GM18858 (cell line): ENCODE measurements around the gene HSPBP1.

Experiments
- ATAC-seq: cut with Tn5 transposase; IDR thresholded peaks from one replicate; pipeline ENCODE4 v1.9.1; 2021; ENCODE audit not compliant: unreplicated experiment

HSPBP1 gene

GRCh38 chr19:55305491-55305890 lies 25.6 kb upstream of the HSPBP1 start:
- no peak for ATAC-seq

- ATAC-seq, result no peak
These were observed 25.1 kb upstream of the HSPBP1 start for GRCh38 chr19:55304980-55305379.

GRCh38 chr19:55304279-55304978 lies 24.5 kb upstream of the HSPBP1 start:
- no peak for ATAC-seq

GRCh38 chr19:55303477-55303876 lies 23.6 kb upstream of the HSPBP1 start:
- no peak for ATAC-seq

- no peak for ATAC-seq
These were observed 22.4 kb upstream of the HSPBP1 start for GRCh38 chr19:55302318-55302703.

GRCh38 chr19:55301459-55302317 lies 21.8 kb upstream of the HSPBP1 start:
- ATAC-seq, result peak; percentile 55

- no peak for ATAC-seq
These were observed 21.1 kb upstream of the HSPBP1 start for GRCh38 chr19:55300886-55301458.

GRCh38 chr19:55299991-55300390 lies 20.1 kb upstream of the HSPBP1 start:
- ATAC-seq, result no peak

- no peak for ATAC-seq
These were observed 17.4 kb upstream of the HSPBP1 start for GRCh38 chr19:55297267-55297666.

GRCh38 chr19:55289117-55289796 lies 9.3 kb upstream of the HSPBP1 start:
- no peak for ATAC-seq

- ATAC-seq, result no peak
These were observed 7.6 kb upstream of the HSPBP1 start for GRCh38 chr19:55287361-55288079.

- ATAC-seq, result no peak
These were observed 5.5 kb upstream of the HSPBP1 start for GRCh38 chr19:55285229-55285890.

- no peak for ATAC-seq
These were observed 4.6 kb upstream of the HSPBP1 start for GRCh38 chr19:55284405-55285058.

- no peak for ATAC-seq
These were observed 3.9 kb upstream of the HSPBP1 start, which contains the start of gene BRSK1 for GRCh38 chr19:55283548-55284377. BRSK1 (plus strand) TSS chr19:55283997; CDS start chr19:55284443, 446 bp downstream.

- no peak for ATAC-seq
These were observed 570 bp downstream of the HSPBP1 start for GRCh38 chr19:55279340-55279739.

- ATAC-seq, result no peak
These were observed 1.3 kb downstream of the HSPBP1 start for GRCh38 chr19:55278391-55279135.

- no peak for ATAC-seq
These were observed 2.4 kb downstream of the HSPBP1 start for GRCh38 chr19:55277494-55277893.
